Keratinocyte (primary cell): ENCODE data around the gene FLT3LG. TPM values are rescaled to one million over a fixed set of nuclear protein-coding genes. Genes with fewer than 3 reads are reported as not detected.

Experiments used
- DNase-seq: peaks from one replicate; pipeline ENCODE4 v3.0.0-alpha.2; 2011; ENCODE audit warnings: low read depth, missing footprints, low spot score
- FAIRE-seq: peaks from 2 replicates; lab custom pipeline; 2011; peaks lifted over from hg19 to GRCh38; lab: Jason Lieb, UNC
- H2AFZ ChIP-seq: 2 replicates; pipeline ENCODE4 v1.6.0; 2012; ENCODE audit warnings: low read length, control low read depth, inconsistent platforms; ENCODE audit not compliant: control insufficient read depth
- H3K27ac ChIP-seq: 2 replicates; pipeline ENCODE4 v1.5.1; 2011; ENCODE audit warnings: low read length; ENCODE audit not compliant: control insufficient read depth, insufficient read depth
- H3K27me3 ChIP-seq: 3 replicates; pipeline ENCODE4 v1.6.0; 2011; ENCODE audit warnings: low read length; ENCODE audit not compliant: control insufficient read depth, insufficient read depth; ENCODE audit errors: extremely low read depth
- H3K36me3 ChIP-seq, 2 experiments: 2 replicates in 1 of 2; 3 replicates in 1 of 2; pipeline ENCODE4 v1.5.1; 2011; ENCODE audit warnings: low read length in 2 of 2, mild to moderate bottlenecking in 1 of 2; ENCODE audit not compliant: control insufficient read depth in 2 of 2, insufficient read depth in 2 of 2; ENCODE audit errors: extremely low read depth in 1 of 2
- H3K4me1 ChIP-seq: 3 replicates; pipeline ENCODE4 v1.5.1; 2011; ENCODE audit warnings: low read length; ENCODE audit not compliant: control insufficient read depth, insufficient read depth; ENCODE audit errors: extremely low read depth
- H3K4me2 ChIP-seq: 3 replicates; pipeline ENCODE4 v1.6.0; 2011; ENCODE audit warnings: low read depth, low read length; ENCODE audit not compliant: control insufficient read depth, insufficient read depth; ENCODE audit errors: extremely low read depth
- H3K4me3 ChIP-seq, 3 experiments: fragments of 200-600 bp in 1 of 3; sonication (generic) in 1 of 3; 2 replicates in 2 of 3; 3 replicates in 1 of 3; pipeline ENCODE4 v1.5.1; 2011 to 2016; ENCODE audit warnings: low read length in 3 of 3, mild to moderate bottlenecking in 3 of 3, control low read depth in 2 of 3, inconsistent platforms in 1 of 3, low read depth in 1 of 3, mixed read lengths in 1 of 3, mixed run types in 1 of 3, moderate library complexity in 1 of 3; ENCODE audit not compliant: control insufficient read depth in 2 of 3, insufficient read depth in 2 of 3; ENCODE audit errors: extremely low read depth in 1 of 3
- H3K79me2 ChIP-seq: 2 replicates; pipeline ENCODE4 v1.6.0; 2012; ENCODE audit warnings: low read length; ENCODE audit not compliant: control insufficient read depth, insufficient read depth
- H3K9ac ChIP-seq: 3 replicates; pipeline ENCODE4 v1.6.0; 2011; ENCODE audit warnings: low read length; ENCODE audit not compliant: control insufficient read depth, insufficient read depth; ENCODE audit errors: extremely low read depth
- H3K9me1 ChIP-seq: 3 replicates; pipeline ENCODE4 v1.6.0; 2011; ENCODE audit warnings: low read length; ENCODE audit not compliant: control insufficient read depth, insufficient read depth; ENCODE audit errors: extremely low read depth
- H3K9me3 ChIP-seq: 2 replicates; pipeline ENCODE4 v1.5.1; 2012; ENCODE audit warnings: low read depth, low read length; ENCODE audit not compliant: control insufficient read depth
- H4K20me1 ChIP-seq: 3 replicates; pipeline ENCODE4 v1.6.0; 2011; ENCODE audit warnings: low read length; ENCODE audit not compliant: control insufficient read depth, insufficient read depth; ENCODE audit errors: extremely low read depth
- CTCF ChIP-seq, 3 experiments: IDR thresholded peaks in 1 of 3; conservative IDR thresholded peaks in 1 of 3; optimal IDR thresholded peaks in 1 of 3; 2 replicates in 2 of 3; 3 replicates in 1 of 3; pipeline versions ENCODE3 to v1.5.1; 2011; ENCODE audit warnings: low read length in 3 of 3, mild to moderate bottlenecking in 3 of 3, moderate library complexity in 2 of 3, control low read depth in 1 of 3, inconsistent platforms in 1 of 3; ENCODE audit not compliant: insufficient read depth in 2 of 3; ENCODE audit errors: extremely low read depth in 1 of 3
- EZH2 ChIP-seq: IDR thresholded peaks from one replicate; pipeline ENCODE4 v1.6.1; 2012; ENCODE audit warnings: inconsistent platforms, mild to moderate bottlenecking, low read length, moderate library complexity
- dilution Hi-C: fragments of 300-500 bp; cut with MboI; formaldehyde crosslinking; loops from one replicate; pipeline ENCODE4 v1.7.0; 2020; ENCODE audit warnings: low sequenced_read_pairs; ENCODE audit not compliant: extremely low pct_ligation_motif_present
- polyA plus RNA-seq, 5 experiments: library from polyadenylated mRNA; depleted of rRNA in 3 of 5; stranded (reverse) in 3 of 5; stranded (forward) in 1 of 5; unstranded in 1 of 5; fragments of >200 nt; gene quantifications; 1 replicate in 1 of 5; 2 replicates in 3 of 5; 3 replicates in 1 of 5; pipeline versions ENCODE4 v1.2.1 to v1.2.3, GENCODE V29; 2011 to 2012; ENCODE audit warnings: missing spikeins in 2 of 5, low read depth in 1 of 5, low replicate concordance in 1 of 5

The FLT3LG gene
- polyA plus RNA-seq, 1 donor (not counting 4 experiments of a cell fraction or from before 2014, with no cell fraction given): 0.80 TPM

GRCh38 chr19:49489601-49490167 is 15.7 kb downstream of the FLT3LG start:
- peaks cover 25% of the 10 kb centered on the region for H4K20me1 ChIP-seq
- H3K79me2 ChIP-seq: peaks cover 37% of the 10 kb centered on the region
- peaks cover 9% of the 10 kb centered on the region for H3K4me1 ChIP-seq
- no peak overlapping the region for H2AFZ ChIP-seq
- peak overlapping the region; percentile 100 for H3K9ac ChIP-seq
- no peak for DNase-seq
- TF ChIP-seq EZH2: no peak
- no peak for TF ChIP-seq CTCF (optimal IDR thresholded peaks at IDR 0.05 in 1 of 3, IDR thresholded peaks at IDR 0.05 in 1 of 3, conservative IDR thresholded peaks at IDR 0.05 in 1 of 3; ENCODE audit: extremely low read depth in 1 of 3, insufficient read depth in 2 of 3, low read length in 3 of 3)
- H3K9me1 ChIP-seq: no peaks in the 10 kb centered on the region
- no peak for FAIRE-seq
- H3K36me3 ChIP-seq: peaks cover 26 to 48% of the 10 kb centered on the region in 2 experiments
- H3K4me3 ChIP-seq: peak overlapping the region; percentile 90 to 100 (median 95)
- H3K4me2 ChIP-seq: peak overlapping the region; percentile 86
- no peaks in the 10 kb centered on the region for H3K9me3 ChIP-seq
- peak overlapping the region; percentile 99 for H3K27ac ChIP-seq
- dilution Hi-C loops: no loop called here
- H3K27me3 ChIP-seq: no peaks in the 10 kb centered on the region

DNA sequence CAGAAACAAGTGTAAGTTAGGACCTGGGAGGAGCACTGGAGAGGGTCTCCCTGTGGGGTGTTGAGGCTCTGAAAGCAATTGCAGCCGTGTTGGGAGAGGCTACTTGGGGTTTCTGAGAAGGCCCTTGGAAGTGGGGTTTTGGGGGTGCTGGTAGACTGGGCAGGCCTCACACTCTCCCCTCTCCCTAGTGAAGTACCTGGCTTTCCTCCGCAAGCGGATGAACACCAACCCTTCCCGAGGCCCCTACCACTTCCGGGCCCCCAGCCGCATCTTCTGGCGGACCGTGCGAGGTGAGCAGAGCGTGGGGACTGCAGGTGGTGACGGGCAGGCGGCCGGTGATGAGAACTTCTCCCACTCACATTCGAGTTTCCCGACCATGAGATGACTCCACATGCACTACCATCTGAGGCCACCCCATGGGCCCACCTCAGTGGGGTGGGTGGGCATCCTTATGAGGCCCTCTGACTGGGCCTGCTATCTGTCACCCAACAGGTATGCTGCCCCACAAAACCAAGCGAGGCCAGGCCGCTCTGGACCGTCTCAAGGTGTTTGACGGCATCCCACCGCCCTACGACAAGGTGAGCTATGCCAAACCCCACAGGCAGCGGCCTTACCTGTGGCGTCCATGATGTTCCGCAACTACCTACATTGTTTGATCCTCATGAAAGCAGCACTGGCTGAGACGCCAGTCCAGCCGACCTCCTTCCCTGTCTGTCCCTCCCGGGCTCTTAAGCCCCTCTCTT is 16.4 kb downstream of the FLT3LG start:
- no peak for DNase-seq
- Histone ChIP-seq H3K79me2 (peaks cover 37% of the 10 kb centered on the region), H3K9me1 (no peaks in the 10 kb centered on the region), H3K36me3 (peaks cover 26 to 48% of the 10 kb centered on the region in 2 experiments), H3K4me2 (peak overlapping the region; percentile 86), H2AFZ (no peak overlapping the region), H3K27ac (peak overlapping the region; percentile 99), H3K27me3 (no peaks in the 10 kb centered on the region), H3K9ac (peak overlapping the region; percentile 100), H4K20me1 (peaks cover 25% of the 10 kb centered on the region), H3K4me1 (peaks cover 9% of the 10 kb centered on the region), H3K4me3 (peak overlapping the region in 1 of 3 experiments; percentile 90), H3K9me3 (no peaks in the 10 kb centered on the region)
- no peak for FAIRE-seq
- dilution Hi-C loops: no loop called here
- TF ChIP-seq EZH2 (no peak), CTCF (optimal IDR thresholded peaks at IDR 0.05 in 1 of 3, IDR thresholded peaks at IDR 0.05 in 1 of 3, conservative IDR thresholded peaks at IDR 0.05 in 1 of 3; ENCODE audit: extremely low read depth in 1 of 3, insufficient read depth in 2 of 3, low read length in 3 of 3) (no peak)
